CD4-positive, alpha-beta T cell treated with Interleukin-6 for 4 hours (primary cell): ENCODE measurements around the gene STXBP5L.
"Not testable (repeated sequence)": the region's sequence is repeated elsewhere in the genome, so short reads cannot be mapped to it uniquely, and the experiment has no call there.

Source experiments
- DNase-seq: peaks from one replicate; pipeline ENCODE4 v3.0.0-alpha.2; 2020; ENCODE audit warnings: mixed read lengths

The STXBP5L gene

DNA sequence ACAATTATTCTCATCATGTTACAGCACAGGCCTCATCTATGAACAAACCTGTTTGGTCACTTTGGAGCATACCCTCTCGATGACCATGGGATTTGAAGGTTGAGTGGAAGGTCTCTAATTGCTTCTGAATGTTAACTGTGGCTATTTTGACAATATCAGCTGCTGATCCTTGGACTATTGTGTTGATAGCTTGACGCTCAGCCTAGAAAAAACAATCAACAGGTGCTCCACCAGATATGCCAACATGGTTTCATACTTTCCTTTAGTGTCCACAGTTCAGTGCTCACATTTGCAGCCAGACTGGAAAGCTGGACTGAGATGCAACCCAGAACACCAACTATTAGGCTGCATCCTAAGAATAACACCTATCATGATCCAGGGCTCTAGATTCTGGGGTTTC lies 528.1 kb downstream of the STXBP5L start:
- no peak for DNase-seq

DNA sequence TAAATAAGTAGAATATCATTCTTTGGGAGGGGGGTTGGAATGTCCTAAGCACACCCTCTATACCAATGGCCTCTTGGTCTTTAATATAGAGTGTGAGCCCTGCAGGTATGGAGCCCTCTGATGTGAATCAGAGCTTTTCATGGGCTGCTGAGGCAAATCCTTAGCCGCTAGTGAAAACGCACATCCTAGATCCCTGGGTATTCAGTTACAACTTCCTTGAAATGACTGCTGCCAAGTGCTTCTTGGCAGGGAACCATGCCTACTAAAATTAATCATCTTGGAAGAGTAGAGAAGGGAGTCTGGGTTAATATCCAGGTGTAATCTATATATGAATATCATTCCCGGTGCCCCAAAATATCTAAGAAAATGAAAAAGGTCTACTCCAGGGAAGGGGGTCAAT lies 528.6 kb downstream of the STXBP5L start:
- no peak for DNase-seq

GRCh38 chr3:121443456-121443855 lies 535.5 kb downstream of the STXBP5L start:
- DNase-seq, result no peak

DNA sequence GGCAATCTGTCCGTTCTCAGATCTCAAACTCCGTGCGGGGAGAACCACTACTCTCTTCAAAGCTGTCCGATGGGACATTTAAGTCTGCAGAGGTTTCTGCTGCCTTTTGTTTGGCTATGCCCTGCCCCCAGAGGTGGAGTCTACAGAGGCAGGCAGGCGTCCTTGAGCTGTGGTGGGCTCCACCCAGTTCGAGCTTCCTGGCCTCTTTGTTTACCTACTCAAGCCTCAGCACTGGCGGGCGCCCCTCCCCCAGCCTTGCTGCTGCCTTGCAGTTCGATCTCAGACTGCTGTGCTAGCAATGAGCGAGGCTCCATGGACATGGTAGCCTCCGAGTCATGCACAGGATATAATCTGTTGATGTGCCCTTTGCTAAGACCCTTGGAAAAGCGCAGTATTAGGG lies 543.7 kb downstream of the STXBP5L start:
- DNase-seq, result not testable (repeated sequence)

DNA sequence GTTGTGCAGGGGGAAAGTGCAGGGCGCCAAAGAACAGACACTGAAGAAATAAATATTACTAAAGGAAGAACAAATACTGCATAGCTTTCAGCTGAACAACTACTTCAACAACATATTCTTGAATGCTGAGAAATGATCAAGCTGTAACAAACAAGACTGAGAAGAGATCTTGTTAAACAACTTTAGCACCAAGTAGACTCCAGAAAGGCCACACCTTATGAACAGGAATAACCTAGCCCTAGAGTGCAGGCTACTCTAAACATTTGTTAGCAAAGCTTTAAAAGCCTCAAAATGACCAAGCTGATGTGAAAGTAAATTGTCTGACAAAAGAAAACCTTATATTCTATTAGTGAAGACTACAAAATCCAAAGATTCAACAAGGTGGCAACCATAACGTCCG lies 554.6 kb downstream of the STXBP5L start:
- no peak for DNase-seq

DNA sequence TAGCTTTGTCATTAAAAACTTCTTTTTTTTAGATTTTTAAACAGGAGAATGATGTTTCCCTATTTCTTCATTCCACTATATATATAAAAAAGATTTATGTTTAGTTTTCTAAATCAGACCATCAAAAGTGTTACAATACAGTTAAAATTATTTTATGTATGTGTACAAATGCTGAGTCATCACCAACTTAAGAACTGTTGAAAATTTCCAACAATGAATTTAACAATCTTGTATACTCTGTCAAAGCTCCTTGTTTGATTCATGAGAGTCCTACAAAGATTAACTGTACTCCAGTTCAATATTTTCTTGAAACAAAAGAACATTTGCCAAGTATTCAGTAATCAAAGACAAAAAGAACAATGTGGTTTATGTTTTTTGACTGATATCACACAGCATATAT lies 555.7 kb downstream of the STXBP5L start:
- no peak for DNase-seq

DNA sequence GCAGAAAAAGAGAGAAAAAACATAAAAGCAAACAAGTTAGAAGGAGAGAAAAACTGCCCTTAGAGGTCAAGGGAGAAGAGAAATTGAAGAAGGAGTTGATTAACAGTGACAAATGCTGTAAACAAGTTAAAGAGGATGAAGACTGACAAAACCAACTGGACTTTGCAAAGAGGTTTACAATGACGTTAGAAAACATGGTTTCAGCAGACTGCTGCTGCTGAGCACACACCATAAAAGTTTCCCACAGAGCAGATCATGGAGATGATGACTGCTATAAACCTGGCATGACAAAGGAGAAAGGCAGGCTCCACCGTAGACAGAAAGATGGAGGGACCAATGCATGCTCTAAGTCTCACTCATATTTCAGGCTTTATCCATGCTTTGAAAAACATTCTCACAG lies 559.1 kb downstream of the STXBP5L start:
- no peak for DNase-seq

DNA sequence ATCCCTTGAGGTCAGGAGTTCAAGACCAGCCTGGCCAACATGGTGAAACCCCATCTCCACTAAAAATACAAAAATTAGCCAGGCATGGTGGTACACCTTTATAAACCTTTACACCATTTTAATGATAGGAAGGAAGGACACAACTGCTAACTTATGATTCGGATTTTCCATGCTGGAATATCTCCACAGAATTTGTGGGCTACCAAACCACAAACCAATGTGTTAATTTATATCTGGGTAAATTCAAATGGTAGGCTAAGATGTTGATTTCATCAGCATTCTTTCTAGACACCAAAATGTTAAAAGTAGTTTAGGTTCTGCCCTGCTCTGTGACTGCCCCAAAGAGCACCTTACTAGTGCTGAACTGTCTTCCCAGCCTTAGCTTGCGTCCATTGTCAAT lies 565.0 kb downstream of the STXBP5L start:
- no peak for DNase-seq
